ENCODE results near the gene ARHGEF3.

- TF ChIP-seq POLR2AphosphoS5 (IDR thresholded peaks at IDR 0.05; ENCODE audit: insufficient read depth, low read depth, low read length) (no peak), POLR2A (IDR thresholded peaks at IDR 0.05; ENCODE audit: low read depth, low read length) (no peak), CTCF (IDR thresholded peaks at IDR 0.05; ENCODE audit: extremely low read depth in 1 of 2, insufficient read depth in 1 of 2, low read depth in 1 of 2, low read length in 2 of 2) (no peak), EZH2 (IDR thresholded peaks at IDR 0.05; ENCODE audit: borderline replicate concordance, low read depth, low read length, severe bottlenecking) (no peak), MYC (IDR thresholded peaks at IDR 0.05; ENCODE audit: low read depth, low read length) (no peak), MAX (IDR thresholded peaks at IDR 0.05; ENCODE audit: insufficient read depth, insufficient read length) (no peak)
Observed at GRCh38 chr3:56775445-56775837, 26.3 kb downstream of the ARHGEF3 start.

All from endothelial cell of umbilical vein (primary cell).